Measurements from ENCODE around the gene SH3GLB1. TPM values are rescaled to one million over a fixed set of nuclear protein-coding genes. Genes with fewer than 3 reads are reported as not detected.

SH3GLB1 gene
- total and polyA plus RNA-seq, 2 of the 13 experiments (the other 11 are each of a cell fraction or from before 2014, with no cell fraction given) = 26.0 to 41.5 TPM

DNA sequence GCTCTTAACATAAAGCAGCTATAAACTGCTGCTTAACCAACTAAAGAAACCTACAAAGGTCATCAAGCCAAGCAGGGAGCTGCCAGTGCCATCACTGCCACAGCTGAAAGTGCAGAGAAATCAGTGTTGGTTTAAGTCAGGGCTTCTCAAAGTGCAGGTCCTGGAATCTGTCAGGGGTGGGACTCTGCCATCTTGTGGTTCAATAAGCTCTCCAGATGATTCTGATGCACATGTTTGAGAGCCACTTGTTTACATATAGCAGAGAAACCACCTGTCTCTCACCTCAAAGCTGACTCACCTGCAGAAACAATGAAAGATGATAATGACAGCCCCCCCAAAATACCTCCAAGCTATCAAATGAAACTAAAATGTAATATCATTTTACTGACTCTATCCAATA, 49.3 kb downstream of the SH3GLB1 start:
- CTCF ChIA-PET (ENCODE audit: low intra/inter-chr PET ratio, low total read pairs) = no interaction called here
- no peaks in the 10 kb centered on the region for H3K36me3 ChIP-seq (replicated peaks in 1 of 2; ENCODE audit: control insufficient read depth in 1 of 2, insufficient read depth in 2 of 2, low read length in 2 of 2)
- no peak overlapping the region for H3K27ac ChIP-seq (ENCODE audit: extremely low read length, insufficient read depth, low read length)
- H3K4me2 ChIP-seq (ENCODE audit: low read depth, low read length) = no peak overlapping the region
- DNase-seq (ENCODE audit: low spot score) (peak; percentile 67), ATAC-seq (peak; percentile 73), FAIRE-seq (peak; percentile 48)
- no peak overlapping the region for H3K4me3 ChIP-seq (replicated peaks in 1 of 3; ENCODE audit: insufficient read depth in 1 of 3, low read depth in 2 of 3, low read length in 3 of 3)
- POLR2A ChIA-PET = interaction anchor here (1.0 to 1.6 kb wide), 5 partner anchors 20 to 58 kb away, joined by 3 to 14 read pairs (median 3); partner anchors contain the start of gene SH3GLB1
- H3K4me1 ChIP-seq (ENCODE audit: insufficient read depth, low read length) = peaks cover 43% of the 10 kb centered on the region
- H3K9ac ChIP-seq (ENCODE audit: insufficient read depth, low read depth, low read length) = no peak overlapping the region
- H2AFZ ChIP-seq (ENCODE audit: low read length) = no peak overlapping the region
- BruUV-seq (replicated peaks) = no TSS peak
- intact Hi-C loops (cut with micrococcal nuclease; ENCODE audit: unreplicated experiment) = no loop called here
- H3K27me3 ChIP-seq (ENCODE audit: control insufficient read depth in 1 of 2, insufficient read depth in 2 of 2, low read length in 2 of 2) = no peaks in the 10 kb centered on the region
- in situ Hi-C loops (cut with HindIII; ENCODE audit: extremely low pct_ligation_motif_present, low pct_unique_long_range_greater_than_20kb) = no loop called here
- no peaks in the 10 kb centered on the region for H3K79me2 ChIP-seq (ENCODE audit: insufficient read depth, low read length)
- H4K20me1 ChIP-seq (ENCODE audit: insufficient read depth, low read length) = no peaks in the 10 kb centered on the region
- no peaks in the 10 kb centered on the region for H3K9me3 ChIP-seq (ENCODE audit: low read length)
- no peak for TF ChIP-seq ZNF792 (CRISPR knock-in tag; IDR thresholded peaks at IDR 0.05)
- TF ChIP-seq FOXA3 (CRISPR knock-in tag; IDR thresholded peaks at IDR 0.05) = peak; percentile 21; the same call in 1 of the 2 replicates
- TF ChIP-seq, protein P1, sequence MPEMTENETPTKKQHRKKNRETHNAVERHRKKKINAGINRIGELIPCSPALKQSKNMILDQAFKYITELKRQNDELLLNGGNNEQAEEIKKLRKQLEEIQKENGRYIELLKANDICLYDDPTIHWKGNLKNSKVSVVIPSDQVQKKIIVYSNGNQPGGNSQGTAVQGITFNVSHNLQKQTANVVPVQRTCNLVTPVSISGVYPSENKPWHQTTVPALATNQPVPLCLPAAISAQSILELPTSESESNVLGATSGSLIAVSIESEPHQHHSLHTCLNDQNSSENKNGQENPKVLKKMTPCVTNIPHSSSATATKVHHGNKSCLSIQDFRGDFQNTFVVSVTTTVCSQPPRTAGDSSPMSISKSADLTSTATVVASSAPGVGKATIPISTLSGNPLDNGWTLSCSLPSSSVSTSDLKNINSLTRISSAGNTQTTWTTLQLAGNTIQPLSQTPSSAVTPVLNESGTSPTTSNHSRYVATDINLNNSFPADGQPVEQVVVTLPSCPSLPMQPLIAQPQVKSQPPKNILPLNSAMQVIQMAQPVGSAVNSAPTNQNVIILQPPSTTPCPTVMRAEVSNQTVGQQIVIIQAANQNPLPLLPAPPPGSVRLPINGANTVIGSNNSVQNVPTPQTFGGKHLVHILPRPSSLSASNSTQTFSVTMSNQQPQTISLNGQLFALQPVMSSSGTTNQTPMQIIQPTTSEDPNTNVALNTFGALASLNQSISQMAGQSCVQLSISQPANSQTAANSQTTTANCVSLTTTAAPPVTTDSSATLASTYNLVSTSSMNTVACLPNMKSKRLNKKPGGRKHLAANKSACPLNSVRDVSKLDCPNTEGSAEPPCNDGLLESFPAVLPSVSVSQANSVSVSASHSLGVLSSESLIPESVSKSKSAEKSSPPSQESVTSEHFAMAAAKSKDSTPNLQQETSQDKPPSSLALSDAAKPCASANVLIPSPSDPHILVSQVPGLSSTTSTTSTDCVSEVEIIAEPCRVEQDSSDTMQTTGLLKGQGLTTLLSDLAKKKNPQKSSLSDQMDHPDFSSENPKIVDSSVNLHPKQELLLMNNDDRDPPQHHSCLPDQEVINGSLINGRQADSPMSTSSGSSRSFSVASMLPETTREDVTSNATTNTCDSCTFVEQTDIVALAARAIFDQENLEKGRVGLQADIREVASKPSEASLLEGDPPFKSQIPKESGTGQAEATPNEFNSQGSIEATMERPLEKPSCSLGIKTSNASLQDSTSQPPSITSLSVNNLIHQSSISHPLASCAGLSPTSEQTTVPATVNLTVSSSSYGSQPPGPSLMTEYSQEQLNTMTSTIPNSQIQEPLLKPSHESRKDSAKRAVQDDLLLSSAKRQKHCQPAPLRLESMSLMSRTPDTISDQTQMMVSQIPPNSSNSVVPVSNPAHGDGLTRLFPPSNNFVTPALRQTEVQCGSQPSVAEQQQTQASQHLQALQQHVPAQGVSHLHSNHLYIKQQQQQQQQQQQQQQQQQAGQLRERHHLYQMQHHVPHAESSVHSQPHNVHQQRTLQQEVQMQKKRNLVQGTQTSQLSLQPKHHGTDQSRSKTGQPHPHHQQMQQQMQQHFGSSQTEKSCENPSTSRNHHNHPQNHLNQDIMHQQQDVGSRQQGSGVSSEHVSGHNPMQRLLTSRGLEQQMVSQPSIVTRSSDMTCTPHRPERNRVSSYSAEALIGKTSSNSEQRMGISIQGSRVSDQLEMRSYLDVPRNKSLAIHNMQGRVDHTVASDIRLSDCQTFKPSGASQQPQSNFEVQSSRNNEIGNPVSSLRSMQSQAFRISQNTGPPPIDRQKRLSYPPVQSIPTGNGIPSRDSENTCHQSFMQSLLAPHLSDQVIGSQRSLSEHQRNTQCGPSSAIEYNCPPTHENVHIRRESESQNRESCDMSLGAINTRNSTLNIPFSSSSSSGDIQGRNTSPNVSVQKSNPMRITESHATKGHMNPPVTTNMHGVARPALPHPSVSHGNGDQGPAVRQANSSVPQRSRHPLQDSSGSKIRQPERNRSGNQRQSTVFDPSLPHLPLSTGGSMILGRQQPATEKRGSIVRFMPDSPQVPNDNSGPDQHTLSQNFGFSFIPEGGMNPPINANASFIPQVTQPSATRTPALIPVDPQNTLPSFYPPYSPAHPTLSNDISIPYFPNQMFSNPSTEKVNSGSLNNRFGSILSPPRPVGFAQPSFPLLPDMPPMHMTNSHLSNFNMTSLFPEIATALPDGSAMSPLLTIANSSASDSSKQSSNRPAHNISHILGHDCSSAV (CRISPR knock-in tag; IDR thresholded peaks at IDR 0.05; ENCODE audit: borderline replicate concordance) = no peak
- no peak for TF ChIP-seq HOXD1 (CRISPR knock-in tag; IDR thresholded peaks at IDR 0.05)
- no peak for TF ChIP-seq KDM6A (CRISPR knock-in tag; IDR thresholded peaks at IDR 0.05; ENCODE audit: low read depth)
- TF ChIP-seq, protein P2, sequence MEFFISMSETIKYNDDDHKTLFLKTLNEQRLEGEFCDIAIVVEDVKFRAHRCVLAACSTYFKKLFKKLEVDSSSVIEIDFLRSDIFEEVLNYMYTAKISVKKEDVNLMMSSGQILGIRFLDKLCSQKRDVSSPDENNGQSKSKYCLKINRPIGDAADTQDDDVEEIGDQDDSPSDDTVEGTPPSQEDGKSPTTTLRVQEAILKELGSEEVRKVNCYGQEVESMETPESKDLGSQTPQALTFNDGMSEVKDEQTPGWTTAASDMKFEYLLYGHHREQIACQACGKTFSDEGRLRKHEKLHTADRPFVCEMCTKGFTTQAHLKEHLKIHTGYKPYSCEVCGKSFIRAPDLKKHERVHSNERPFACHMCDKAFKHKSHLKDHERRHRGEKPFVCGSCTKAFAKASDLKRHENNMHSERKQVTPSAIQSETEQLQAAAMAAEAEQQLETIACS (CRISPR knock-in tag; IDR thresholded peaks at IDR 0.05) = no peak
- TF ChIP-seq NR2F2 (IDR thresholded peaks at IDR 0.05; ENCODE audit: borderline replicate concordance, low read depth) = no peak
- TF ChIP-seq SMC3 (IDR thresholded peaks at IDR 0.05; ENCODE audit: low read length) = peak; percentile 43; the same call in 1 of the 2 replicates
- TF ChIP-seq ZNF337 (CRISPR knock-in tag; IDR thresholded peaks at IDR 0.05; ENCODE audit: borderline replicate concordance, low read depth) = no peak
- TF ChIP-seq, protein P3, sequence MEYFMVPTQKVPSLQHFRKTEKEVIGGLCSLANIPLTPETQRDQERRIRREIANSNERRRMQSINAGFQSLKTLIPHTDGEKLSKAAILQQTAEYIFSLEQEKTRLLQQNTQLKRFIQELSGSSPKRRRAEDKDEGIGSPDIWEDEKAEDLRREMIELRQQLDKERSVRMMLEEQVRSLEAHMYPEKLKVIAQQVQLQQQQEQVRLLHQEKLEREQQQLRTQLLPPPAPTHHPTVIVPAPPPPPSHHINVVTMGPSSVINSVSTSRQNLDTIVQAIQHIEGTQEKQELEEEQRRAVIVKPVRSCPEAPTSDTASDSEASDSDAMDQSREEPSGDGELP (IDR thresholded peaks at IDR 0.05; ENCODE audit: borderline replicate concordance, low read depth) = peak; percentile 42; the same call in 1 of the 2 replicates
- TF ChIP-seq PLRG1 (conservative IDR thresholded peaks at IDR 0.05) = no peak
- TF ChIP-seq MAZ (IDR thresholded peaks at IDR 0.05; ENCODE audit: borderline replicate concordance, low read depth, low read length) = no peak
- no peak for TF ChIP-seq MAZ (CRISPR knock-in tag; IDR thresholded peaks at IDR 0.05; ENCODE audit: low read depth)
- no peak for TF ChIP-seq ZNF841 (CRISPR knock-in tag; IDR thresholded peaks at IDR 0.05; ENCODE audit: borderline replicate concordance)
- TF ChIP-seq, protein P4, sequence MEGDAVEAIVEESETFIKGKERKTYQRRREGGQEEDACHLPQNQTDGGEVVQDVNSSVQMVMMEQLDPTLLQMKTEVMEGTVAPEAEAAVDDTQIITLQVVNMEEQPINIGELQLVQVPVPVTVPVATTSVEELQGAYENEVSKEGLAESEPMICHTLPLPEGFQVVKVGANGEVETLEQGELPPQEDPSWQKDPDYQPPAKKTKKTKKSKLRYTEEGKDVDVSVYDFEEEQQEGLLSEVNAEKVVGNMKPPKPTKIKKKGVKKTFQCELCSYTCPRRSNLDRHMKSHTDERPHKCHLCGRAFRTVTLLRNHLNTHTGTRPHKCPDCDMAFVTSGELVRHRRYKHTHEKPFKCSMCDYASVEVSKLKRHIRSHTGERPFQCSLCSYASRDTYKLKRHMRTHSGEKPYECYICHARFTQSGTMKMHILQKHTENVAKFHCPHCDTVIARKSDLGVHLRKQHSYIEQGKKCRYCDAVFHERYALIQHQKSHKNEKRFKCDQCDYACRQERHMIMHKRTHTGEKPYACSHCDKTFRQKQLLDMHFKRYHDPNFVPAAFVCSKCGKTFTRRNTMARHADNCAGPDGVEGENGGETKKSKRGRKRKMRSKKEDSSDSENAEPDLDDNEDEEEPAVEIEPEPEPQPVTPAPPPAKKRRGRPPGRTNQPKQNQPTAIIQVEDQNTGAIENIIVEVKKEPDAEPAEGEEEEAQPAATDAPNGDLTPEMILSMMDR (CRISPR knock-in tag; IDR thresholded peaks at IDR 0.05) = peak; percentile 47
